Neural crest cell (in vitro differentiated cells): ENCODE data around the gene PCSK7. TPM values are rescaled to one million over a fixed set of nuclear protein-coding genes. Genes with fewer than 3 reads are reported as not detected.

Experiments
- DNase-seq: peaks from one replicate; pipeline ENCODE4 v3.0.0; 2021; ENCODE audit warnings: low read depth, mixed read lengths, low spot score
- H3K27ac Mint-ChIP-seq: one replicate; pipeline ENCODE4 v1.8.0; 2021; ENCODE audit warnings: mild to moderate bottlenecking, mixed read lengths; ENCODE audit not compliant: unreplicated experiment
- H3K27me3 Mint-ChIP-seq: 2 replicates; pipeline ENCODE4 v1.8.0; 2021; ENCODE audit warnings: low read depth, mild to moderate bottlenecking, mixed read lengths
- H3K36me3 Mint-ChIP-seq: 2 replicates; pipeline ENCODE4 v1.8.0; 2021; ENCODE audit warnings: low read depth, mild to moderate bottlenecking, mixed read lengths
- H3K4me1 Mint-ChIP-seq: 2 replicates; pipeline ENCODE4 v1.8.0; 2021; ENCODE audit warnings: mixed read lengths
- H3K4me3 Mint-ChIP-seq: one replicate; pipeline ENCODE4 v1.8.0; 2021; ENCODE audit warnings: mild to moderate bottlenecking, mixed read lengths
- H3K9me3 Mint-ChIP-seq: 2 replicates; pipeline ENCODE4 v1.8.0; 2021; ENCODE audit warnings: mixed read lengths
- total RNA-seq: library from RNA; stranded (reverse); gene quantifications from 2 replicates; pipeline ENCODE4 v1.2.1, GENCODE V29; 2021
- TF ChIP-seq, protein P1 (sequence below): fragments of 200-600 bp; sonication (generic); conservative IDR thresholded peaks from 2 replicates; pipeline ENCODE4 v1.5.0; 2021; ENCODE audit warnings: antibody characterized with exemption, mild to moderate bottlenecking

Gene PCSK7
- total RNA-seq, 1 donor from 2014 or later = 49.7 TPM

DNA sequence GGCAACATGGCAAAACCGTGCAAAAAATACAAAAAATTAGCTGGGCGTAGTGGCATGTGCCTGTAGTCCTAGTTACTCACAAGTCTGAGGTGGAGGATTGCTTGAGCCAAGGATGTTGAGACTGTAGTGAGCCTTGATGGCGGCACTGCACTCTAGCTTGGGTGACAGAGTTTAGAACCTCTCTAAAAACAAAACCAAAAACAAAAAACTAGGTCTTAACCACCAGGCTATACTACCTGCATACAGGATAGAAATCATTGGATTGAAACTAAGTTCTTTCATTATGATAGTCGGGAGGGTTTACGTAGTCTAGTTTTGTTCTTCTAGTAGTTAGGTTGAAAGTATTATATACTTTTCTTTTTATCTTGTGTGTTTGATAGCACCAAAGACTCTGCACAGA is 6.3 kb upstream of the PCSK7 start:
- Mint-ChIP-seq H3K27ac (no peak overlapping the region), H3K4me1 (peaks cover 12% of the 10 kb centered on the region), H3K27me3 (no peaks in the 10 kb centered on the region), H3K36me3 (peaks cover 5% of the 10 kb centered on the region), H3K4me3 (no peak overlapping the region), H3K9me3 (no peaks in the 10 kb centered on the region)
- TF ChIP-seq, protein P1, sequence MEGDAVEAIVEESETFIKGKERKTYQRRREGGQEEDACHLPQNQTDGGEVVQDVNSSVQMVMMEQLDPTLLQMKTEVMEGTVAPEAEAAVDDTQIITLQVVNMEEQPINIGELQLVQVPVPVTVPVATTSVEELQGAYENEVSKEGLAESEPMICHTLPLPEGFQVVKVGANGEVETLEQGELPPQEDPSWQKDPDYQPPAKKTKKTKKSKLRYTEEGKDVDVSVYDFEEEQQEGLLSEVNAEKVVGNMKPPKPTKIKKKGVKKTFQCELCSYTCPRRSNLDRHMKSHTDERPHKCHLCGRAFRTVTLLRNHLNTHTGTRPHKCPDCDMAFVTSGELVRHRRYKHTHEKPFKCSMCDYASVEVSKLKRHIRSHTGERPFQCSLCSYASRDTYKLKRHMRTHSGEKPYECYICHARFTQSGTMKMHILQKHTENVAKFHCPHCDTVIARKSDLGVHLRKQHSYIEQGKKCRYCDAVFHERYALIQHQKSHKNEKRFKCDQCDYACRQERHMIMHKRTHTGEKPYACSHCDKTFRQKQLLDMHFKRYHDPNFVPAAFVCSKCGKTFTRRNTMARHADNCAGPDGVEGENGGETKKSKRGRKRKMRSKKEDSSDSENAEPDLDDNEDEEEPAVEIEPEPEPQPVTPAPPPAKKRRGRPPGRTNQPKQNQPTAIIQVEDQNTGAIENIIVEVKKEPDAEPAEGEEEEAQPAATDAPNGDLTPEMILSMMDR = no peak
- no peak for DNase-seq

DNA sequence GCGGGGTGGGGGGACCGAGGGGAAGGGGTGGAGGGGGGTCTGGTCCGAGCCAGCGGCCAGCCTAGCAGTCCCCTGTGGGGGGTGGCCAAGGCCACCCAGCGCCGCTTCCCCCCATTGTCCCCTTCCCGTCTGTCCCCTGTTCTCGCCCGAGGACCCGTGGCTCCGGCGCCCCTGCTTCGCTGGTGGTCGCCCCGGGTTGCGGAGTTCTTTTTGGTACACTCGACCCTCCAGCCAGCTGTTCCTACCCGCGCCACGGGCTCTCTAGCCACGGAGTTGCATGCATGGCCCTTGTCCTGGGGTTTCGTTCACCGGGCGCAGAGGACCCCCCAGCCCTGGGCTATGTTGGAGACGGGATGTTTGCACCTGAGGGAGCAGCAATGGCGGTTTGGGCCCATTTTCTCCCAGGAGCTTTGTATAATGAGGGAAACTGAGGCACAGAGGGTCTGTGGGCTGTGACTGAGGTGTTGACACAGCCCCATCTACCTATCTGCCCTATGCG is 1.1 kb upstream of the PCSK7 start:
- H3K27ac Mint-ChIP-seq = peak overlapping the region; percentile 50
- H3K36me3 Mint-ChIP-seq = peaks cover 3% of the 10 kb centered on the region
- peak overlapping the region; percentile 93 for H3K4me3 Mint-ChIP-seq

GRCh38 chr11:117232092-117232878 is 412 bp upstream of the PCSK7 start, which contains the start of gene RNF214:
RNF214 (plus strand) TSS chr11:117232671; CDS start chr11:117234273, 1,602 bp downstream.
- no peaks in the 10 kb centered on the region for H3K9me3 Mint-ChIP-seq
- peak; percentile 72 for DNase-seq
- peaks cover 32% of the 10 kb centered on the region for H3K4me1 Mint-ChIP-seq
- peak within 1 kb of the TSS; percentile 99 for H3K4me3 Mint-ChIP-seq
- H3K27me3 Mint-ChIP-seq = no peaks in the 10 kb centered on the region
- TF ChIP-seq, protein P1 = peak; percentile 98
- H3K36me3 Mint-ChIP-seq = peaks cover 3% of the 10 kb centered on the region
- peak within 1 kb of the TSS; percentile 99 for H3K27ac Mint-ChIP-seq

More for the DNA sequence above, 1.1 kb upstream of the PCSK7 start:
- Mint-ChIP-seq H3K9me3 (no peaks in the 10 kb centered on the region), H3K4me1 (peaks cover 32% of the 10 kb centered on the region), H3K27me3 (no peaks in the 10 kb centered on the region)
- peak; percentile 33 for DNase-seq
- TF ChIP-seq, protein P1 = no peak

DNA sequence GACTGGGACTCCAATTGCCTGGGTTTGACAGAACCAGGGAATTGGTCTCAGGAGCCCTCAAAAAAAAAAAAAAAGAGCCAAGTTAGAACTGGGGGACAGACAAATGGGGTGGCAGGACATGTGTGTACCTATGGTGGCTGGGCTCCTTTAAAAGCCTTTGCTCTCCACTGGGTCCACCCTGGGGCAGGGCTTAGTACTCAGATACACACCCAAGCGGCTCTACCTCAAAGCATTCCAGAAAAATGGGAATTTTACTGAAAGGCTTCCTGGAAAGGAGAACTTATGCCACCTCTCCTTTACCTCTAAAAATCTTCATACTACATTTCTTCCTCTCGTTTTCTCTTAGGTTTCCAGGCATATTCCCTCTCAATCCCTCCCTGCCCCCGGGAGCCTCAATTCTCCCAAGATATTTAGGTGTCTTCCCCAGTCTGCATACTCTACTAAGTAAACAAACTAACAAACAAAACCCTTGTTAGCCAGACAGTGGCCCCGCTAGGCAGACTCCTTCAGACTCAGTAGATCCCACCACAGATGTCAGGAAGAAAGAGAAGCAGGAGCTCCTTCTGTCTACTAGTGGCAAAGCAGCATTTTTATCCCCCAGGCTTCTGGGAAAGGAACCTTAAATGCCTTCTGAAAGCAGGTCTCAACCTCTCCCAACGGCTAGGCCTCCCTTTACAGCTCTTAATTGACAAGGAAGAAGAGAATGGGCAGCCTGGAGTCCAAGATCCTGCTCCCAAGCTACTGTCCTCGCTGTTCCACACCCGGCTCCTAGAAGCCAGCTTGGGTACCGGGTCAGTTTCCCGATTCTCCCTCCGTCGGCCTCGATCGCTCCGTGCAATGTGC is 653 bp downstream of the PCSK7 start:
- H3K4me3 Mint-ChIP-seq = peak overlapping the region; percentile 96
- H3K36me3 Mint-ChIP-seq = peaks cover 2% of the 10 kb centered on the region
- peak overlapping the region; percentile 83 for H3K27ac Mint-ChIP-seq
- TF ChIP-seq, protein P1 = no peak
- H3K27me3 Mint-ChIP-seq = no peaks in the 10 kb centered on the region
- H3K9me3 Mint-ChIP-seq = no peaks in the 10 kb centered on the region
- no peak for DNase-seq
- peaks cover 37% of the 10 kb centered on the region for H3K4me1 Mint-ChIP-seq

- Mint-ChIP-seq H3K4me1 (peaks cover 40% of the 10 kb centered on the region), H3K36me3 (peaks cover 2% of the 10 kb centered on the region), H3K9me3 (no peaks in the 10 kb centered on the region), H3K27me3 (no peaks in the 10 kb centered on the region), H3K27ac (no peak overlapping the region), H3K4me3 (peak overlapping the region; percentile 96)
- no peak for DNase-seq
- TF ChIP-seq, protein P1 = no peak
Observed at GRCh38 chr11:117230286-117230961, 1.4 kb downstream of the PCSK7 start.
